Keratinocyte (primary cell): Measurements from ENCODE around the gene AHRR. TPM values are rescaled to one million over a fixed set of nuclear protein-coding genes. Genes with fewer than 3 reads are reported as not detected.

Source experiments
- DNase-seq: peaks from one replicate; pipeline ENCODE4 v3.0.0-alpha.2; 2011; ENCODE audit warnings: low read depth, missing footprints, low spot score
- FAIRE-seq: peaks from 2 replicates; lab custom pipeline; 2011; peaks lifted over from hg19 to GRCh38; lab: Jason Lieb, UNC
- H2AFZ ChIP-seq: 2 replicates; pipeline ENCODE4 v1.6.0; 2012; ENCODE audit warnings: low read length, control low read depth, inconsistent platforms; ENCODE audit not compliant: control insufficient read depth
- H3K27ac ChIP-seq: 2 replicates; pipeline ENCODE4 v1.5.1; 2011; ENCODE audit warnings: low read length; ENCODE audit not compliant: control insufficient read depth, insufficient read depth
- H3K27me3 ChIP-seq: 3 replicates; pipeline ENCODE4 v1.6.0; 2011; ENCODE audit warnings: low read length; ENCODE audit not compliant: control insufficient read depth, insufficient read depth; ENCODE audit errors: extremely low read depth
- H3K36me3 ChIP-seq, 2 experiments: 2 replicates in 1 of 2; 3 replicates in 1 of 2; pipeline ENCODE4 v1.5.1; 2011; ENCODE audit warnings: low read length in 2 of 2, mild to moderate bottlenecking in 1 of 2; ENCODE audit not compliant: control insufficient read depth in 2 of 2, insufficient read depth in 2 of 2; ENCODE audit errors: extremely low read depth in 1 of 2
- H3K4me1 ChIP-seq: 3 replicates; pipeline ENCODE4 v1.5.1; 2011; ENCODE audit warnings: low read length; ENCODE audit not compliant: control insufficient read depth, insufficient read depth; ENCODE audit errors: extremely low read depth
- H3K4me2 ChIP-seq: 3 replicates; pipeline ENCODE4 v1.6.0; 2011; ENCODE audit warnings: low read depth, low read length; ENCODE audit not compliant: control insufficient read depth, insufficient read depth; ENCODE audit errors: extremely low read depth
- H3K4me3 ChIP-seq, 3 experiments: fragments of 200-600 bp in 1 of 3; sonication (generic) in 1 of 3; 2 replicates in 2 of 3; 3 replicates in 1 of 3; pipeline ENCODE4 v1.5.1; 2011 to 2016; ENCODE audit warnings: low read length in 3 of 3, mild to moderate bottlenecking in 3 of 3, control low read depth in 2 of 3, inconsistent platforms in 1 of 3, low read depth in 1 of 3, mixed read lengths in 1 of 3, mixed run types in 1 of 3, moderate library complexity in 1 of 3; ENCODE audit not compliant: control insufficient read depth in 2 of 3, insufficient read depth in 2 of 3; ENCODE audit errors: extremely low read depth in 1 of 3
- H3K79me2 ChIP-seq: 2 replicates; pipeline ENCODE4 v1.6.0; 2012; ENCODE audit warnings: low read length; ENCODE audit not compliant: control insufficient read depth, insufficient read depth
- H3K9ac ChIP-seq: 3 replicates; pipeline ENCODE4 v1.6.0; 2011; ENCODE audit warnings: low read length; ENCODE audit not compliant: control insufficient read depth, insufficient read depth; ENCODE audit errors: extremely low read depth
- H3K9me1 ChIP-seq: 3 replicates; pipeline ENCODE4 v1.6.0; 2011; ENCODE audit warnings: low read length; ENCODE audit not compliant: control insufficient read depth, insufficient read depth; ENCODE audit errors: extremely low read depth
- H3K9me3 ChIP-seq: 2 replicates; pipeline ENCODE4 v1.5.1; 2012; ENCODE audit warnings: low read depth, low read length; ENCODE audit not compliant: control insufficient read depth
- H4K20me1 ChIP-seq: 3 replicates; pipeline ENCODE4 v1.6.0; 2011; ENCODE audit warnings: low read length; ENCODE audit not compliant: control insufficient read depth, insufficient read depth; ENCODE audit errors: extremely low read depth
- CTCF ChIP-seq, 3 experiments: IDR thresholded peaks in 1 of 3; conservative IDR thresholded peaks in 1 of 3; optimal IDR thresholded peaks in 1 of 3; 2 replicates in 2 of 3; 3 replicates in 1 of 3; pipeline versions ENCODE3 to v1.5.1; 2011; ENCODE audit warnings: low read length in 3 of 3, mild to moderate bottlenecking in 3 of 3, moderate library complexity in 2 of 3, control low read depth in 1 of 3, inconsistent platforms in 1 of 3; ENCODE audit not compliant: insufficient read depth in 2 of 3; ENCODE audit errors: extremely low read depth in 1 of 3
- EZH2 ChIP-seq: IDR thresholded peaks from one replicate; pipeline ENCODE4 v1.6.1; 2012; ENCODE audit warnings: inconsistent platforms, mild to moderate bottlenecking, low read length, moderate library complexity
- dilution Hi-C: fragments of 300-500 bp; cut with MboI; formaldehyde crosslinking; loops from one replicate; pipeline ENCODE4 v1.7.0; 2020; ENCODE audit warnings: low sequenced_read_pairs; ENCODE audit not compliant: extremely low pct_ligation_motif_present
- polyA plus RNA-seq, 5 experiments: library from polyadenylated mRNA; depleted of rRNA in 3 of 5; stranded (reverse) in 3 of 5; stranded (forward) in 1 of 5; unstranded in 1 of 5; fragments of >200 nt; gene quantifications; 1 replicate in 1 of 5; 2 replicates in 3 of 5; 3 replicates in 1 of 5; pipeline versions ENCODE4 v1.2.1 to v1.2.3, GENCODE V29; 2011 to 2012; ENCODE audit warnings: missing spikeins in 2 of 5, low read depth in 1 of 5, low replicate concordance in 1 of 5

AHRR gene
- polyA plus RNA-seq, 1 donor (not counting 4 experiments of a cell fraction or from before 2014, with no cell fraction given), result 0.24 TPM

GRCh38 chr5:307306-307705, 14.2 kb upstream of the AHRR start:
- Histone ChIP-seq H3K27ac (no peak overlapping the region), H3K9ac (no peak overlapping the region), H3K4me2 (no peak overlapping the region), H3K27me3 (no peaks in the 10 kb centered on the region), H3K79me2 (peaks cover 36% of the 10 kb centered on the region), H3K4me1 (peaks cover 11% of the 10 kb centered on the region), H3K9me3 (no peaks in the 10 kb centered on the region), H3K36me3 (peaks cover 25 to 31% of the 10 kb centered on the region in 2 experiments), H3K9me1 (peaks cover 2% of the 10 kb centered on the region), H3K4me3 (no peak overlapping the region), H2AFZ (no peak overlapping the region), H4K20me1 (peaks cover 33% of the 10 kb centered on the region)
- TF ChIP-seq CTCF (optimal IDR thresholded peaks at IDR 0.05 in 1 of 3, IDR thresholded peaks at IDR 0.05 in 1 of 3, conservative IDR thresholded peaks at IDR 0.05 in 1 of 3; ENCODE audit: extremely low read depth in 1 of 3, insufficient read depth in 2 of 3, low read length in 3 of 3) (no peak), EZH2 (no peak)
- dilution Hi-C loops, result no loop called here
- DNase-seq (no peak), FAIRE-seq (no peak)

- TF ChIP-seq CTCF (optimal IDR thresholded peaks at IDR 0.05 in 1 of 3, IDR thresholded peaks at IDR 0.05 in 1 of 3, conservative IDR thresholded peaks at IDR 0.05 in 1 of 3; ENCODE audit: extremely low read depth in 1 of 3, insufficient read depth in 2 of 3, low read length in 3 of 3) (no peak), EZH2 (no peak)
- dilution Hi-C loops, result no loop called here
- Histone ChIP-seq H4K20me1 (peaks cover 29% of the 10 kb centered on the region), H2AFZ (no peak overlapping the region), H3K4me3 (no peak overlapping the region), H3K4me1 (peaks cover 11% of the 10 kb centered on the region), H3K9me3 (no peaks in the 10 kb centered on the region), H3K9ac (no peak overlapping the region), H3K9me1 (peaks cover 2% of the 10 kb centered on the region), H3K4me2 (no peak overlapping the region), H3K27ac (no peak overlapping the region), H3K79me2 (peaks cover 29% of the 10 kb centered on the region), H3K27me3 (no peaks in the 10 kb centered on the region), H3K36me3 (peaks cover 25 to 30% of the 10 kb centered on the region in 2 experiments)
- DNase-seq (no peak), FAIRE-seq (no peak)
Observed at GRCh38 chr5:307794-308579, 13.5 kb upstream of the AHRR start.
